Common myeloid progenitor, CD34-positive (primary cell): ENCODE measurements around the gene ZNF235. TPM values are rescaled to one million over a fixed set of nuclear protein-coding genes. Genes with fewer than 3 reads are reported as not detected.
"Not testable (repeated sequence)": the region's sequence is repeated elsewhere in the genome, so short reads cannot be mapped to it uniquely, and the experiment has no call there.

Experiments
- CTCF ChIA-PET: fragments of 350-600 bp; sonication (Branson Sonifier 250); formaldehyde crosslinking; loops from one replicate; lab custom pipeline; 2021; ENCODE audit warnings: antibody characterized with exemption; lab: Charles Lee
- POLR2A ChIA-PET: fragments of 350-600 bp; sonication (Branson Sonifier 250); formaldehyde crosslinking; loops from one replicate; lab custom pipeline; 2021; ENCODE audit warnings: antibody characterized with exemption; lab: Charles Lee
- DNase-seq, 3 donors: peaks; one replicate each; pipeline versions ENCODE4 v3.0.0 to v3.0.0-alpha.2; 2013
- H3K27ac ChIP-seq, 2 experiments: 1 replicate in 1 of 2; 2 replicates in 1 of 2; pipeline ENCODE4 v1.7.0; 2013; ENCODE audit warnings: inconsistent platforms in 2 of 2, low read length in 2 of 2, mild to moderate bottlenecking in 2 of 2, low read depth in 1 of 2, moderate library complexity in 1 of 2; ENCODE audit not compliant: severe bottlenecking in 2 of 2, insufficient read depth in 1 of 2, poor library complexity in 1 of 2
- H3K27me3 ChIP-seq, 5 experiments: replicated peaks in 2 of 5; 1 replicate in 3 of 5; 2 replicates in 2 of 5; pipeline versions ENCODE4 v1.6.1 to v1.7.0; 2013; ENCODE audit warnings: low read length in 4 of 5, mild to moderate bottlenecking in 2 of 5, moderate library complexity in 2 of 5, inconsistent platforms in 1 of 5; ENCODE audit not compliant: insufficient read depth in 5 of 5, control insufficient read depth in 4 of 5
- H3K36me3 ChIP-seq, 4 experiments: 1 replicate in 2 of 4; 2 replicates in 2 of 4; pipeline versions ENCODE4 v1.6.1 to v1.7.0; 2013; ENCODE audit warnings: low read length in 3 of 4, control low read depth in 1 of 4, mild to moderate bottlenecking in 1 of 4; ENCODE audit not compliant: control insufficient read depth in 4 of 4, insufficient read depth in 4 of 4
- H3K4me1 ChIP-seq, 4 experiments: 1 replicate in 3 of 4; 2 replicates in 1 of 4; pipeline versions ENCODE4 v1.6.1 to v1.7.1; 2013; ENCODE audit warnings: low read length in 3 of 4, mild to moderate bottlenecking in 3 of 4, control low read depth in 1 of 4, inconsistent platforms in 1 of 4, moderate library complexity in 1 of 4; ENCODE audit not compliant: control insufficient read depth in 4 of 4, insufficient read depth in 4 of 4; ENCODE audit errors: control extremely low read depth in 1 of 4
- H3K4me3 ChIP-seq, 7 experiments: 1 replicate in 4 of 7; 2 replicates in 3 of 7; pipeline versions ENCODE4 v1.5.1 to v1.7.0; 2013; ENCODE audit warnings: mild to moderate bottlenecking in 7 of 7, low read length in 6 of 7, moderate library complexity in 6 of 7, inconsistent platforms in 2 of 7, low read depth in 2 of 7, control low read depth in 1 of 7; ENCODE audit not compliant: insufficient read depth in 4 of 7, control insufficient read depth in 1 of 7; ENCODE audit errors: extremely low read depth in 1 of 7
- H3K9me3 ChIP-seq, 5 experiments: 1 replicate in 4 of 5; 2 replicates in 1 of 5; pipeline versions ENCODE4 v1.6.1 to v1.7.1; 2013; ENCODE audit warnings: low read length in 4 of 5, mild to moderate bottlenecking in 2 of 5, inconsistent platforms in 1 of 5, low read depth in 1 of 5, moderate library complexity in 1 of 5; ENCODE audit not compliant: control insufficient read depth in 4 of 5, insufficient read depth in 2 of 5; ENCODE audit errors: control extremely low read depth in 1 of 5
- WGBS: methylation state at CpG from one replicate; pipeline ENCODE4 v1.1.5; 2013; ENCODE audit not compliant: insufficient coverage; 5-methylcytosine and 5-hydroxymethylcytosine counted together
- polyA plus RNA-seq: library from polyadenylated mRNA; unstranded; fragments of 120-200 nt; gene quantifications from one replicate; pipeline ENCODE4 v1.2.1, GENCODE V29; 2013

The ZNF235 gene
- polyA plus RNA-seq = 5.5 TPM

DNA sequence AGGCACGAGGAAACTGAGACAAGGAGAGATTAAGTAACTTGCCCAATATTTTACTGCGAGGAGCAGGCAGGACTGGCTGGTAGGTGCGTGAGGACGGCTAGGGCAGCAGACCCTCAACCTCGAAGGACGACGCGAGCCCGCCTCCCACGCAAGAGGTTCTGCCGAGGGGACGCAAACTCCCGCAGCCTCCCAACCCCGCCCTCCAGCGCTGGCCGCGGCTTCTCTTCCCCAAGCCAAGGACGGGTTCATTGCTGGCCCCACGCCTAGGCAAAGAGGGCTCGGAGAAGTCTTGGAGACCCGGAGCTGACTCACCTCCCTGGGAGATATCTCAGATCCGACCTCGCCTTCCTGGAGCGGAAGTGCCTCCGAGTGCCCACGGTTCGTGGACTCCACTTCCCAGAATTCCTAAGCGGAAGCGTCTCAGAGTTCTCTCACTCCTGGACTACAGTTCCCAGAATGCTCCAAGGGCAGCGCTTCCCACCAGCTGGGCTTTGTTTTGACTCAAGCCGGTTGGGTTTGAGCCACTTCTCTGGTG lies at the start of gene ZNF235:
TSS of gene ZNF235 (minus strand) at position 367 of the 535 bp plus-strand sequence. CDS start 1,621 bp downstream, outside the sequence.
- H3K27ac ChIP-seq = peak within 1 kb of the TSS in 1 of 2 experiments; percentile 84
- under 1% methylated on average over 22 of the region's 31 CpGs for WGBS
- peak; percentile 90 to 91 (median 91) for DNase-seq
- CTCF ChIA-PET = no interaction called here
- POLR2A ChIA-PET = no interaction called here
- H3K4me1 ChIP-seq = peaks cover 11 to 15% (median 12%) of the 10 kb centered on the region in 4 experiments
- peaks cover 0 to 16% (median 9%) of the 10 kb centered on the region in 5 experiments for H3K9me3 ChIP-seq
- peaks cover 13 to 26% (median 15%) of the 10 kb centered on the region in 4 experiments for H3K36me3 ChIP-seq
- no peaks in the 10 kb centered on the region for H3K27me3 ChIP-seq
- H3K4me3 ChIP-seq = peak within 1 kb of the TSS; percentile 87 to 98 (median 92)

DNA sequence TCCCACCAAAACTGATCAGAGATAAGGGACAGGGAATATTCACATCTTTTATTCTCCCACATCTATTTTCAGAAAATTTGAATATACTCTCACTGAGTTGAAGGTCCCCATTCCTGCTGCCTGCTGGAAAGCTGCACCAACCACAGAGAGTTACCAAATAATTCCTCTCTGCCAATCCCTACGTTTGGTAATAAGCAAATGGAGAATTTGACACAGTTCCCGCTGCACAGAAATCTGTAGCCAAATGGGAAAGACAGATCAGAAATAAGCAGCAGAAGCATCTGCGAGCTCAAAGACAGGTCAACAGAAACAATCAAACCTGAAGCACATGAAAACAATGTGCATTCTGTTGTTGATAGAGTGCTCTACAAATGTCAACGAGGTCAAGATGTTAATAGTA lies 41.7 kb upstream of the ZNF235 start:
- 88% methylated on average over 1 of the region's 4 CpGs for WGBS
- Histone ChIP-seq H3K4me3 (no peak overlapping the region), H3K27me3 (no peaks in the 10 kb centered on the region), H3K27ac (no peak overlapping the region), H3K36me3 (peaks cover 0 to 30% (median 6%) of the 10 kb centered on the region in 4 experiments), H3K9me3 (peaks cover 1 to 84% (median 20%) of the 10 kb centered on the region in 5 experiments), H3K4me1 (no peaks in the 10 kb centered on the region)
- ChIA-PET POLR2A (no interaction called here), CTCF (no interaction called here)
- no peak for DNase-seq

DNA sequence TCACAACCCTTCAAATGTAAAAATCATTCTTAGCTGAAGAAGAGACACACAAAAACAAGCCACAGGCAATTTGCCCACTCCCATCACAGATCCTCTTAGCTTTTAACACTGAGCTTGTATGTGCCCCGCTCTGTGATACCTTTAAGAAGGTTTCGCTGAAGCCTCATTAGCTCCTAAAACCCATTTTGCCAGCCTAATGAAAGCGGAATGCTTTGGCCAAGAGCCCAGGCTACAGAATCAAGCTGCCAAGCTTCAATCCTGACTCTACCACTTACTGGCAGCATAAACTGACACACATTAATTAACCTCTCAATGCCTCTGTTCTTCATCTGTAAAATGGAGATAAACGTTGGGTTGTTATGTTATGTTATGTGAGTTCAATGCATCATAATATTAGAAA lies 41.1 kb upstream of the ZNF235 start:
- H3K9me3 ChIP-seq = peaks cover 1 to 86% (median 20%) of the 10 kb centered on the region in 5 experiments
- WGBS = 100% methylated on average over 3 of the region's 4 CpGs
- peaks cover 0 to 36% (median 6%) of the 10 kb centered on the region in 4 experiments for H3K36me3 ChIP-seq
- no peak overlapping the region for H3K4me3 ChIP-seq
- ChIA-PET POLR2A (no interaction called here), CTCF (no interaction called here)
- DNase-seq = no peak
- H3K27me3 ChIP-seq = no peaks in the 10 kb centered on the region
- H3K27ac ChIP-seq = no peak overlapping the region
- no peaks in the 10 kb centered on the region for H3K4me1 ChIP-seq

DNA sequence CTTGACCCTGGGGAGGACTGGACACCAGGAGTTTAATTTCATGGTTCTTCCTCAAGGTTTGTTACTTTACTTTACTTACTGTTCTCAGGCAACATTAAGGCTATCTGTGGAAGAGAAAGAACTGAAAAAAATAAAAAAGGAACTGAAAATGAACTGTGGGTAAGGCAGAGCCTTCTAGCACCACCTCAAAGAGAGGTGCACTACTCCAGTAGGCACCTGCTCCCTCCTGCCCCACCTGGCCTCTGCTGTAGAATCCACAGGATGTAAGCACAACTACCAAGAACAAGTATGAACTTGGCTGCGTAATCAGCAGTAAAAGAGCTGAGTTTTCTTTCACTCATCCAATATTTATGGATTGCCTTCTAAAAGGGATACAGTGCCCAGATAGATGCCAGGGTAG lies 39.4 kb upstream of the ZNF235 start:
- ChIA-PET CTCF (no interaction called here), POLR2A (no interaction called here)
- H3K9me3 ChIP-seq = peaks cover 12 to 87% (median 23%) of the 10 kb centered on the region in 5 experiments
- no peak overlapping the region for H3K27ac ChIP-seq
- no peaks in the 10 kb centered on the region for H3K27me3 ChIP-seq
- H3K36me3 ChIP-seq = peaks cover 0 to 53% (median 17%) of the 10 kb centered on the region in 4 experiments
- H3K4me1 ChIP-seq = no peaks in the 10 kb centered on the region
- DNase-seq = no peak
- H3K4me3 ChIP-seq = no peak overlapping the region
- no CpG with 5 or more reads among the region's 1 CpG for WGBS

DNA sequence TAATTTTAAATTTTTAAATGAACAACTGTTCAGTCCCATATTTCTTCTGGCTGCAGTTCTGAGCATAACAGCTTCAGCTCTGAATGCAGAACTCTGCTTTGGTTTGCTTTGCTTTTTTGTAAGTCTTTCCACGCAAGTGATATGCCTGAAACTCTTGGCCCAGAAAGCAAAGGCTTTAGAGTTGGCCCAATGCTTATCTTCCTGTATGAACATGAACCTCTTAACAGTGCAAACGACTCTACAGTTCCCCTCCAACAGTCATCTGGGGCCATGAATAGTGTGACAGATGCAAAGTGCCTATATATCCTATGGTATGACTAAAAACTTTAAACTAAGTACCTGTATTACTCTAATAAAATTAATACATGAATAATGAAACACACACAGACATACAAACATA lies 37.0 kb upstream of the ZNF235 start:
- ChIA-PET CTCF (no interaction called here), POLR2A (no interaction called here)
- H3K27me3 ChIP-seq = no peaks in the 10 kb centered on the region
- no peak overlapping the region for H3K27ac ChIP-seq
- 100% methylated on average over 1 of the region's 2 CpGs for WGBS
- no peaks in the 10 kb centered on the region for H3K4me1 ChIP-seq
- H3K9me3 ChIP-seq = peaks cover 9 to 78% (median 26%) of the 10 kb centered on the region in 5 experiments
- H3K36me3 ChIP-seq = peaks cover 0 to 74% (median 19%) of the 10 kb centered on the region in 4 experiments
- no peak for DNase-seq
- H3K4me3 ChIP-seq = no peak overlapping the region

DNA sequence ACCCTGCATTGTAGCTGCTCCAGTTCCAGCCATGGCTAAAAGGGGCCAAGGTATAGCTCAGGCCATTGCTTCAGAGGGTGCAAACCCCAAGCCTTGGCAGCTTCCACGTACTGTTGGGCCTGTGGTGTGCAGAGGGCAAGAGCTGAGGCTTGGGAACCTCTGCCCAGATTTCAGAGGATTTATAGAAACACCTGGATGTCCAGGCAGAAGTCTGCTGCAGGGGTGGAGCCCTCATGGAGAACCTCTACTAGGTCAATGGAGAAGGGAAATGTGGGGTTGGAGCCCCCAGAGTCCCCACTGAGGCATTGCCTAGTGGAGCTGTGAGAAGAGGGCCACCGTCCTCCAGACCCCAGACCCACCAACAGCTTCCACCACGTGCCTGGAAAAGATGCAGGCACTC lies 29.8 kb upstream of the ZNF235 start:
- POLR2A ChIA-PET, H3K27ac ChIP-seq, H3K27me3 ChIP-seq, H3K4me1 ChIP-seq: not testable (repeated sequence)
- CTCF ChIA-PET = interaction anchor here (1.3 kb wide), 1 partner anchor 22 kb away, joined by 3 read pairs; the partner anchor contains the start of gene ZNF112
- Histone ChIP-seq H3K36me3 (peaks cover 0 to 96% (median 41%) of the 10 kb centered on the region in 4 experiments), H3K9me3 (peaks cover 14 to 81% (median 44%) of the 10 kb centered on the region in 5 experiments), H3K4me3 (peak overlapping the region in 1 of 7 experiments; percentile 34)
- peak in 1 of 3 donors; percentile 11 for DNase-seq
- WGBS = 93% methylated on average over 2 of the region's 3 CpGs

DNA sequence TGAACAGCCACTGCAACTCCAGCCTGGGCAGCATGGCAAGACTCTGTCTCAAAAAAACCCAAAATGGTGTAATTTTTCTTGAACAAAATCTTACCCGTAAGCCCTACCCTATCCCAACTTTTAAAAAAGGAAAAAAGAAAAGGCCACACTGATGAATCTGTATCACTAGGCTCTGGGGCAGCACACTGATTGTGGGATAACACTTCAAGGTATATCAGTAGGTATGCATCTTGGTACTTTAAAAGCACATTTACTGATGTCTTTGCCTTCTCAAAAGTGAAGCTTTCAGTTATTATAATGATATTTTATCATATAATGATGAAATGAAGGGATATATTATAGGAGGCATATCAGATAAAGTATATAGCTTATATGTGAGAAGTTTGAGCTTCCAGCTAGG lies 27.3 kb upstream of the ZNF235 start:
- Histone ChIP-seq H3K4me3 (no peak overlapping the region), H3K27ac (no peak overlapping the region), H3K4me1 (no peaks in the 10 kb centered on the region), H3K36me3 (peaks cover 0 to 94% (median 50%) of the 10 kb centered on the region in 4 experiments), H3K27me3 (no peaks in the 10 kb centered on the region), H3K9me3 (peaks cover 27 to 88% (median 43%) of the 10 kb centered on the region in 5 experiments)
- DNase-seq = no peak
- ChIA-PET POLR2A (no interaction called here), CTCF (no interaction called here)
- no CpG with 5 or more reads among the region's 1 CpG for WGBS
